ENCODE data around the gene IPCEF1.

IPCEF1 gene

GRCh38 chr6:154297721-154298120 is 58.9 kb downstream of the IPCEF1 start:
- no peak overlapping the region for H3K4me3 ChIP-seq (ENCODE audit: low read depth, low read length)
- TF ChIP-seq CTCF (IDR thresholded peaks at IDR 0.05; ENCODE audit: borderline replicate concordance, insufficient read depth, low read depth, low read length): no peak

- H3K4me3 ChIP-seq (ENCODE audit: low read depth, low read length): no peak overlapping the region
- no peak for TF ChIP-seq CTCF (IDR thresholded peaks at IDR 0.05; ENCODE audit: borderline replicate concordance, insufficient read depth, low read depth, low read length)
Observed at GRCh38 chr6:154297210-154297609, 59.4 kb downstream of the IPCEF1 start.

- H3K4me3 ChIP-seq (ENCODE audit: low read depth, low read length): no peak overlapping the region
- no peak for TF ChIP-seq CTCF (IDR thresholded peaks at IDR 0.05; ENCODE audit: borderline replicate concordance, insufficient read depth, low read depth, low read length)
Observed at GRCh38 chr6:154295733-154296132, 60.9 kb downstream of the IPCEF1 start.

GRCh38 chr6:154292855-154293519 is 63.6 kb downstream of the IPCEF1 start:
- no peak overlapping the region for H3K4me3 ChIP-seq (ENCODE audit: low read depth, low read length)
- no peak for TF ChIP-seq CTCF (IDR thresholded peaks at IDR 0.05; ENCODE audit: borderline replicate concordance, insufficient read depth, low read depth, low read length)

- H3K4me3 ChIP-seq (ENCODE audit: low read depth, low read length): no peak overlapping the region
- TF ChIP-seq CTCF (IDR thresholded peaks at IDR 0.05; ENCODE audit: borderline replicate concordance, insufficient read depth, low read depth, low read length): no peak
Observed at GRCh38 chr6:154292066-154292465, 64.5 kb downstream of the IPCEF1 start.

GRCh38 chr6:154289818-154290508 is 66.6 kb downstream of the IPCEF1 start:
- no peak for TF ChIP-seq CTCF (IDR thresholded peaks at IDR 0.05; ENCODE audit: borderline replicate concordance, insufficient read depth, low read depth, low read length)
- no peak overlapping the region for H3K4me3 ChIP-seq (ENCODE audit: low read depth, low read length)

- no peak for TF ChIP-seq CTCF (IDR thresholded peaks at IDR 0.05; ENCODE audit: borderline replicate concordance, insufficient read depth, low read depth, low read length)
Observed at GRCh38 chr6:154285826-154286225, 70.8 kb downstream of the IPCEF1 start.

More at GRCh38 chr6:154285826-154286225, 70.8 kb downstream of the IPCEF1 start:
- H3K4me3 ChIP-seq (ENCODE audit: low read depth, low read length): no peak overlapping the region
